H9 (cell line): ENCODE data around the gene ITM2C. TPM values are rescaled to one million over a fixed set of nuclear protein-coding genes. Genes with fewer than 3 reads are reported as not detected.
A peak's percentile ranks its signal among the peaks of the same experiment; 100 is the strongest.

Experiments
- DNase-seq: peaks from one replicate; pipeline ENCODE4 v3.0.0-alpha.2; 2017
- H2AFZ ChIP-seq: one replicate; pipeline ENCODE4 v1.6.1; 2013; ENCODE audit warnings: mild to moderate bottlenecking, low read length, control low read depth, moderate library complexity
- H2AK5ac ChIP-seq: 2 replicates; pipeline ENCODE4 v1.6.1; 2013; ENCODE audit warnings: low read length, control low read depth, mixed read lengths; ENCODE audit not compliant: insufficient read length
- H2BK120ac ChIP-seq: one replicate; pipeline ENCODE4 v1.6.1; 2013; ENCODE audit warnings: low read depth, mild to moderate bottlenecking, low read length, control low read depth, inconsistent platforms; ENCODE audit not compliant: poor library complexity, severe bottlenecking
- H2BK12ac ChIP-seq: 2 replicates; pipeline ENCODE4 v1.6.1; 2013; ENCODE audit warnings: low read length, control low read depth, mixed read lengths, low read depth; ENCODE audit not compliant: insufficient read length
- H2BK15ac ChIP-seq: 2 replicates; pipeline ENCODE4 v1.6.1; 2013; ENCODE audit warnings: low read depth, low read length, control low read depth
- H2BK20ac ChIP-seq: one replicate; pipeline ENCODE4 v1.6.1; 2013; ENCODE audit warnings: low read depth, mild to moderate bottlenecking, low read length, control low read depth, inconsistent platforms; ENCODE audit not compliant: poor library complexity, severe bottlenecking
- H2BK5ac ChIP-seq: 2 replicates; pipeline ENCODE4 v1.6.1; 2013; ENCODE audit warnings: low read length, control low read depth, mixed read lengths; ENCODE audit not compliant: insufficient read length
- H3K14ac ChIP-seq: 2 replicates; pipeline ENCODE4 v1.6.1; 2013; ENCODE audit warnings: low read length, control low read depth; ENCODE audit not compliant: insufficient read depth
- H3K18ac ChIP-seq: 2 replicates; pipeline ENCODE4 v1.6.1; 2013; ENCODE audit warnings: low read depth, mild to moderate bottlenecking, mixed read lengths, low read length, control low read depth; ENCODE audit not compliant: insufficient read length
- H3K23ac ChIP-seq: 2 replicates; pipeline ENCODE4 v1.6.1; 2013; ENCODE audit warnings: low read length, control low read depth, mixed read lengths, low read depth; ENCODE audit not compliant: insufficient read length
- H3K23me2 ChIP-seq: 2 replicates; pipeline ENCODE4 v1.6.1; 2013; ENCODE audit warnings: low read depth, mild to moderate bottlenecking, mixed read lengths, low read length, control low read depth; ENCODE audit not compliant: insufficient read length, poor library complexity, severe bottlenecking
- H3K27ac ChIP-seq: 2 replicates; pipeline ENCODE4 v1.5.1; 2013; ENCODE audit warnings: low read length, control low read depth, mixed read lengths, low read depth; ENCODE audit not compliant: insufficient read length
- H3K27me3 ChIP-seq: 2 replicates; pipeline ENCODE4 v1.6.1; 2013; ENCODE audit warnings: low read length, control low read depth, inconsistent platforms; ENCODE audit not compliant: insufficient read depth
- H3K4ac ChIP-seq: 2 replicates; pipeline ENCODE4 v1.6.1; 2013; ENCODE audit warnings: low read depth, mild to moderate bottlenecking, control low read depth, inconsistent platforms, low read length, moderate library complexity
- H3K4me1 ChIP-seq: 2 replicates; pipeline ENCODE4 v1.6.1; 2013; ENCODE audit warnings: low read length, control low read depth, inconsistent platforms; ENCODE audit not compliant: insufficient read depth
- H3K4me2 ChIP-seq: 2 replicates; pipeline ENCODE4 v1.6.1; 2013; ENCODE audit warnings: low read length, control low read depth, mixed read lengths; ENCODE audit not compliant: insufficient read length, insufficient read depth
- H3K56ac ChIP-seq: 2 replicates; pipeline ENCODE4 v1.6.1; 2013; ENCODE audit warnings: low read depth, mild to moderate bottlenecking, mixed read lengths, low read length, control low read depth; ENCODE audit not compliant: insufficient read length
- H3K79me1 ChIP-seq: 2 replicates; pipeline ENCODE4 v1.6.1; 2013; ENCODE audit warnings: low read depth, mild to moderate bottlenecking, moderate library complexity, low read length, control low read depth, inconsistent platforms; ENCODE audit not compliant: insufficient read depth, poor library complexity, severe bottlenecking
- H3K79me2 ChIP-seq: 2 replicates; pipeline ENCODE4 v1.6.1; 2013; ENCODE audit warnings: low read length, control low read depth, inconsistent platforms; ENCODE audit not compliant: insufficient read depth
- H3K9ac ChIP-seq: 2 replicates; pipeline ENCODE4 v1.6.1; 2013; ENCODE audit warnings: low read length, control low read depth, mixed read lengths; ENCODE audit not compliant: insufficient read length; ENCODE audit errors: extremely low read depth
- H3K9me3 ChIP-seq: one replicate; pipeline ENCODE4 v1.6.1; 2013; ENCODE audit warnings: low read depth, low read length, inconsistent platforms; ENCODE audit not compliant: control insufficient read depth
- H3T11ph ChIP-seq: one replicate; pipeline ENCODE4 v1.6.1; 2013; ENCODE audit warnings: mild to moderate bottlenecking, low read length, control low read depth, inconsistent platforms
- H4K20me1 ChIP-seq: one replicate; pipeline ENCODE4 v1.6.1; 2013; ENCODE audit not compliant: control insufficient read depth, insufficient read length, insufficient read depth
- H4K5ac ChIP-seq: 2 replicates; pipeline ENCODE4 v1.6.1; 2013; ENCODE audit warnings: low read depth, mild to moderate bottlenecking, mixed read lengths, low read length, control low read depth; ENCODE audit not compliant: insufficient read length
- H4K8ac ChIP-seq: replicated peaks from 2 replicates; pipeline ENCODE4 v1.6.1; 2013; ENCODE audit warnings: low read length, control low read depth, mixed read lengths, low read depth; ENCODE audit not compliant: insufficient read length
- H4K91ac ChIP-seq: 2 replicates; pipeline ENCODE4 v1.6.1; 2013; ENCODE audit warnings: low read depth, mild to moderate bottlenecking, moderate library complexity, mixed read lengths, low read length, control low read depth; ENCODE audit not compliant: insufficient read length
- H3K27ac Mint-ChIP-seq, 3 experiments: 2 replicates in 2 of 3; 3 replicates in 1 of 3; pipeline ENCODE4 v1.8.0; 2020 to 2021; ENCODE audit warnings: mixed read lengths in 3 of 3, mild to moderate bottlenecking in 1 of 3, moderate library complexity in 1 of 3
- H3K27me3 Mint-ChIP-seq: 2 replicates; pipeline ENCODE4 v1.8.0; 2021; ENCODE audit warnings: low read depth, mild to moderate bottlenecking, moderate library complexity, mixed read lengths
- H3K36me3 Mint-ChIP-seq, 3 experiments: 2 replicates in 2 of 3; 3 replicates in 1 of 3; pipeline ENCODE4 v1.8.0; 2020 to 2021; ENCODE audit warnings: low read depth in 3 of 3, mixed read lengths in 3 of 3; ENCODE audit not compliant: insufficient read depth in 1 of 3
- H3K4me1 Mint-ChIP-seq, 2 experiments: 2 replicates each; pipeline ENCODE4 v1.8.0; 2020; ENCODE audit warnings: mixed read lengths in 2 of 2
- H3K4me3 Mint-ChIP-seq, 2 experiments: 2 replicates in 1 of 2; 3 replicates in 1 of 2; pipeline ENCODE4 v1.8.0; 2020 to 2021; ENCODE audit warnings: mild to moderate bottlenecking in 2 of 2, mixed read lengths in 2 of 2, moderate library complexity in 1 of 2
- H3K9me3 Mint-ChIP-seq, 2 experiments: 2 replicates in 1 of 2; 3 replicates in 1 of 2; pipeline ENCODE4 v1.8.0; 2020; ENCODE audit warnings: mild to moderate bottlenecking in 2 of 2, mixed read lengths in 2 of 2, moderate library complexity in 1 of 2
- WGBS: extraction: QIAGEN DNeasy Blood & Tissue Kit; methylation state at CpG from one replicate; pipeline ENCODE4 v1.1.7; 2013; ENCODE audit warnings: missing lambda C conversion rate, low lambda C conversion rate, mixed read lengths; ENCODE audit not compliant: insufficient read length; ENCODE audit errors: extremely low coverage; 5-methylcytosine and 5-hydroxymethylcytosine counted together
- total RNA-seq: library from RNA; stranded (reverse); gene quantifications from 2 replicates; pipeline ENCODE4 v1.2.1, GENCODE V29; 2021
- TF ChIP-seq, protein P1 (sequence below): fragments of 200-600 bp; sonication (generic); conservative IDR thresholded peaks from 3 replicates; pipeline ENCODE4 v1.8.0; 2021; ENCODE audit warnings: antibody characterized with exemption, mild to moderate bottlenecking

The ITM2C gene
- total RNA-seq, 1 experiment from 2014 or later, result 297 TPM

DNA sequence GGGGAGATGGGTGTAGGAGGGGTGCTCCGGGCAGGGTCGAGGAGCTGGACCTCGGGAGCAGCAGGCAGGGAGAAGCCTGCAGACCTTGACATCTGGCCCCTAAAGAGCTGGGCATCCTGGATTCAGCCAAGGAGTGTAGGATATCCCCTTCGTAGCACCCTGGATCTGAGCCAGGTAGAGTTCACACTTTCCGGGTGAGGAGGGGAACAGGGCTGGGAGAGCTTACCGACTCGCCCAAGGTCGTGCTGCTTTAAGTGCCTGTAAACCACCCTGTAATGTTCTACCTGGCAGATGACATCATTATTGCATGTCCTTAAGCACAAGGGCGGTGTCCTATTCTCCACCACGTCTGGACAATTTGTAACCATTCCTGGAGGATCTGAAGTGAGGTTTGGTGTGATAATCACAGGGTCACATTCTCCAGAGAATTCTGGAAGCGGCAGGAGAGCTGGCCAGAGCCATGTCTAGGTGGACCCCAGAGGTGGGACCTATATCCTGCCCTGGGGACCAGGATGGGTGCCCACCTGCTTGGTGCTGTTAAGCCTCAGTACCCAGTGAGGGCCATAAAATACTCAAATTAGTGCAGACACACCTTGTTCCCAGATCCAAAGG lies 14.6 kb downstream of the ITM2C start:
- H2AK5ac ChIP-seq, result no peak overlapping the region
- no peak overlapping the region for H2AFZ ChIP-seq
- H3K9me3 ChIP-seq, result no peaks in the 10 kb centered on the region
- H3T11ph ChIP-seq, result no peak overlapping the region
- no peak overlapping the region for H2BK15ac ChIP-seq
- H3K56ac ChIP-seq, result no peak overlapping the region
- H2BK5ac ChIP-seq, result no peak overlapping the region
- H4K8ac ChIP-seq, result no peak overlapping the region
- no peak overlapping the region for H3K27ac ChIP-seq
- no peak overlapping the region for H4K91ac ChIP-seq
- no peaks in the 10 kb centered on the region for H3K79me1 ChIP-seq
- Mint-ChIP-seq H3K27ac (peak overlapping the region in 1 of 3 experiments; percentile 33; a peak in 1 of 7 replicates), H3K27me3 (no peaks in the 10 kb centered on the region), H3K9me3 (no peaks in the 10 kb centered on the region), H3K36me3 (peaks cover 49 to 67% (median 64%) of the 10 kb centered on the region in 3 experiments), H3K4me3 (no peak overlapping the region), H3K4me1 (peaks cover 6 to 12% of the 10 kb centered on the region in 2 experiments)
- H3K18ac ChIP-seq, result no peak overlapping the region
- no peak overlapping the region for H2BK20ac ChIP-seq
- H3K27me3 ChIP-seq, result no peaks in the 10 kb centered on the region
- no peak overlapping the region for H3K9ac ChIP-seq
- no peaks in the 10 kb centered on the region for H4K20me1 ChIP-seq
- no peaks in the 10 kb centered on the region for H3K23me2 ChIP-seq
- H3K4me1 ChIP-seq, result no peaks in the 10 kb centered on the region; the same call in 1 of the 2 replicates
- H3K79me2 ChIP-seq, result no peaks in the 10 kb centered on the region
- no peak overlapping the region for H3K23ac ChIP-seq
- whole genome bisulfite sequencing, result no CpG with 5 or more reads among the region's 11 CpGs
- H3K14ac ChIP-seq, result no peak overlapping the region
- peak; percentile 18 for DNase-seq
- no peak overlapping the region for H2BK120ac ChIP-seq
- no peak overlapping the region for H3K4ac ChIP-seq
- H4K5ac ChIP-seq, result no peak overlapping the region
- H2BK12ac ChIP-seq, result no peak overlapping the region
- TF ChIP-seq, protein P1, sequence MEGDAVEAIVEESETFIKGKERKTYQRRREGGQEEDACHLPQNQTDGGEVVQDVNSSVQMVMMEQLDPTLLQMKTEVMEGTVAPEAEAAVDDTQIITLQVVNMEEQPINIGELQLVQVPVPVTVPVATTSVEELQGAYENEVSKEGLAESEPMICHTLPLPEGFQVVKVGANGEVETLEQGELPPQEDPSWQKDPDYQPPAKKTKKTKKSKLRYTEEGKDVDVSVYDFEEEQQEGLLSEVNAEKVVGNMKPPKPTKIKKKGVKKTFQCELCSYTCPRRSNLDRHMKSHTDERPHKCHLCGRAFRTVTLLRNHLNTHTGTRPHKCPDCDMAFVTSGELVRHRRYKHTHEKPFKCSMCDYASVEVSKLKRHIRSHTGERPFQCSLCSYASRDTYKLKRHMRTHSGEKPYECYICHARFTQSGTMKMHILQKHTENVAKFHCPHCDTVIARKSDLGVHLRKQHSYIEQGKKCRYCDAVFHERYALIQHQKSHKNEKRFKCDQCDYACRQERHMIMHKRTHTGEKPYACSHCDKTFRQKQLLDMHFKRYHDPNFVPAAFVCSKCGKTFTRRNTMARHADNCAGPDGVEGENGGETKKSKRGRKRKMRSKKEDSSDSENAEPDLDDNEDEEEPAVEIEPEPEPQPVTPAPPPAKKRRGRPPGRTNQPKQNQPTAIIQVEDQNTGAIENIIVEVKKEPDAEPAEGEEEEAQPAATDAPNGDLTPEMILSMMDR, result no peak
- H3K4me2 ChIP-seq, result no peak overlapping the region
